ENCODE data around the gene AP3B2.

DNA sequence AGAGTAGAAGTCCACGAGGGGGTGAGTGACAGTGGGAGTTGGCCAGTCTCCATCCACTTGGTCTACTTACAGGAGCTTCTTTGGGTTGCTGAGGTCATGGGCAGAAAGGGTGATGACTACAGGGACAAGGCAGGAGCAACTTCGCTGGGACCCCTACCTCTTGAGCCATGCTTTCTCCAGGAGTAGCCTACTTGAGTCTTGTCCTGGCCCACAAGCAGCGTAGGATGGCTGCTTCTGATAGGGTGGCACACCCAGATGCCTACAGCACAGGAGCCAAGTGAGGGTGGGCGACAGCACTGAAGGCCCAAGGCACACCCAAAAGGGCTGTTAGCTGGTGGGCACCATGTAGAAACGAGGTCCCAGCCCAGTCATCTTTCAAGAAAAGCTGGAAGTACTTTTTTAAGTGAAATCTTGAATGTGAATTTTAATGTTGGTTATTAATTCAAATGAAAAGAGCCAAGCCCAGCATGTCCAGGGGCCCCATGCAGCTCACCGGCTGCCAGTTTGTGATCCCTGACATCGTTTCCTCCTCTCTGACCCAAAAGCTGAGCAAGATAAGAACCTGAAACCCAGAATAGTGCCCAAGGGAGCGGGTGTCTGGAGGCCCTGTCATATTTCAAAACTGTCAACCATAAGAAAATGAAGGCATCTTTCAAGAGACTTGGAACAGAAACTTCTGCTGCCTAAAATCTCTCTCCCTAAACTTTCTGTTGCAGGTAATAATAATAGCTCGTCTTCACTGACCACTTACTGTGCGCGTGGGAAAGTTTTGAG is 60.3 kb downstream of the AP3B2 start:
- TF ChIP-seq, protein P1, sequence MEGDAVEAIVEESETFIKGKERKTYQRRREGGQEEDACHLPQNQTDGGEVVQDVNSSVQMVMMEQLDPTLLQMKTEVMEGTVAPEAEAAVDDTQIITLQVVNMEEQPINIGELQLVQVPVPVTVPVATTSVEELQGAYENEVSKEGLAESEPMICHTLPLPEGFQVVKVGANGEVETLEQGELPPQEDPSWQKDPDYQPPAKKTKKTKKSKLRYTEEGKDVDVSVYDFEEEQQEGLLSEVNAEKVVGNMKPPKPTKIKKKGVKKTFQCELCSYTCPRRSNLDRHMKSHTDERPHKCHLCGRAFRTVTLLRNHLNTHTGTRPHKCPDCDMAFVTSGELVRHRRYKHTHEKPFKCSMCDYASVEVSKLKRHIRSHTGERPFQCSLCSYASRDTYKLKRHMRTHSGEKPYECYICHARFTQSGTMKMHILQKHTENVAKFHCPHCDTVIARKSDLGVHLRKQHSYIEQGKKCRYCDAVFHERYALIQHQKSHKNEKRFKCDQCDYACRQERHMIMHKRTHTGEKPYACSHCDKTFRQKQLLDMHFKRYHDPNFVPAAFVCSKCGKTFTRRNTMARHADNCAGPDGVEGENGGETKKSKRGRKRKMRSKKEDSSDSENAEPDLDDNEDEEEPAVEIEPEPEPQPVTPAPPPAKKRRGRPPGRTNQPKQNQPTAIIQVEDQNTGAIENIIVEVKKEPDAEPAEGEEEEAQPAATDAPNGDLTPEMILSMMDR (IDR thresholded peaks at IDR 0.05), result no peak
- no peak for TF ChIP-seq POLR2A (IDR thresholded peaks at IDR 0.05)
